GM18526 (cell line): ENCODE results near the gene BNIP2.

Experiments
- POLR2A ChIP-seq: IDR thresholded peaks from 3 replicates; pipeline ENCODE4 v1.6.1; 2011; ENCODE audit not compliant: insufficient read length; ENCODE audit errors: extremely low read depth

BNIP2 gene

DNA sequence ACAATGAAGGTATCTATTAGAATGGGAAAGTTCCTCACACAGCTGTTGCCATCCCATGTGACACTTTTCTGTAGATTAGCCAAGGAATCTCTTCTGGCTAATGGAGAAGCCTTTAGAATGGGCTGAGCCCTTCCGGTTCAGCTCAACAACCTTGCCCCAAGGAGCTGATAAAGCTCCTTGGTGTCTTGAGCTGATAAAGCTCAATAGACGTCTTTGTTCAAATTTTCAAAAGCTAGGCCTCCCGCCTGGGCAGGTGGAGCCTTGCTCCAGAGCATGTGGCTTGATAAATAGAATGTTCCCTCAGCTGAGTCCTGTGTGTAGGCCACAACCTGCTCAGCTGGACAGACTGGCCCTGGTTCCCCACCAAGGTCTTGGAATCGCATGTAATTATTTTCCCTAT, 7.2 kb upstream of the BNIP2 start:
- TF ChIP-seq POLR2A: no peak

DNA sequence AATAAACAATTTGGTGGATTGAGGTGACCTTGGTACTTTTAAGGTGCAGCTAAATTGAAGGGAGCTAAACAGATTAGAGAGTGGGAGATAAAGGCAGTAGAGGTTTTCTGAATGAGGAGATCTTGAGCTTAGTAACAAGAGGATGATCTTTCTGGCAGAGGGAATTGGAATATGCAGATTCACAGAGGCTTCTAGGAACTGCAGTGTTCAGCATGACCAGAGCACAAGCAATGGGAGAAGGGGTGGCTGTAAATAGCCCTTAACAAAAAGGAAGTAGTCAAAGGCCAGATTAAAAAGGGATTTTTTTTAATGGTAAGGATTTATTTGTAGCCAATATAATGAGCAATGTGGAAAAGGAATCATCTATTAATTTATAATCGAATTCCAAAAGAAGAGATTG, 5.7 kb upstream of the BNIP2 start:
- no peak for TF ChIP-seq POLR2A

DNA sequence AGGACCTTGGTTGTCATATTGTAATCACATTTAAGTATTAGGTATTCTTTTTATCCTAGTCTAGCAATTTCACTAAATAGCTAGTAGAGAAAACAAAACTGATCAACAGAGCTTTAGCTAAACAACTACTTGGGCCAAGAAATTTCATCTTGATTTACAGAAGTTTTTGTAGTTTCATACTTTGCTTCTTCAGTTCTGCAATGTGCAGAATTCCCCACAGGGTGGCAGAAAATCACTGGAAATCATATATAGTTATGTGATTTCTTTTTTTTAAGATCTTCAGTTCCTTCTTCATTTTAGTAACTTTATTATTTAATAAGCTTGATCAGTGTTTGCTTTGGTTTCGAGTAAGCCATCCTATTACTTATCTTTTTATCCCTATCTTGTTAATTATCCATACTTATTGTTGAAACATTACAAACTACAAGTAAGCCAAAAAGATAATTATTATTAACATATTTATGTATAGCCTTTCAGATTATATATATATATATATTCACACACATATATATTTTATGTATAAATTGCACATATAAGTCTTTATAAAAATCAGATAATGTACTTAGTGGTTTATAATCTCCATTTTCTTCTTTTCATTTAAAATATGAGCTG, 2.2 kb upstream of the BNIP2 start:
- no peak for TF ChIP-seq POLR2A

DNA sequence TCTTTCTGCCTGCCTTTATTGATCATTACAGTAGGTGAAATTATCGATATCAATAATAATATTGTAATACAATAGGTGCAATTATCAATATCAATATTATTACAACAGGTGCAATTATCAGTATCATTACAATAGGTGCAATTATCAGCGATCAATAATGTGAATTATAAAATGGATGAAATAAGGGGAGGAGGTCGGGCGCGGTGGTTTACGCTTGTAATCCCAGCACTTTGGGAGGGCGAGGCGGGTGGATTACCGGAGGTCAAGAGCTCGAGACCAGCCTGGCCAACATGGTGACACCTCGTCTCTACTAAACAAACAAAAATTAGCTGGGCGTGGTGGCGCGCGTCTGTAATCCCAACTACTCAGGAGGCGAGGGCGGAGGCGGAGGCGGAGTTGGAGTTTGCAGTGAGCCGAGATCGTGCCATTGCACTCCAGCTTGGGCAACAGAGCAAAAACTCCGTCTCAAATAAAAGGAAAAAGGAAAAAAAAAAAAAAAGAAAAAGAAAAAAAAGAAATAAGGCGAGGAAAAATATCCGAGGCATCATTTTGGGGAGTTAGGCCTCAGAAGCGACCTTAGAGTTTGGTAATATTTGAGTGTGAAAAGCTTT, 611 bp upstream of the BNIP2 start:
- TF ChIP-seq POLR2A: no peak

DNA sequence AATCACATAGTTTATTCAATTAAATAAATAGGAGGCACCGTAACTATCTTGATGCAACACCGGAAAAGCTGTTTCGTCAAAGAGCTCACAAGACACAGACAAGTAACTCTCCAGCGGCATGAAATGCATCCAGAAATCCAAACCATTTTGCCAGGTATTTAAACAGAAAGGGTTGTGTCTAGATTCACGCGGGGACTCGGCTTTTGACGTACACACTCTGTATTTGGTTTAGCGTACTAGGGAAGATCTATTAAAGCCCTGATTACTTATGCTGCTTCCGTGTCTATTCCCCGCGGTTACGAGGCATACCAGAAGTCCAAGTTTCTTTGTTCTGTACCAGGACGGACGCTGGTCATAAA, 718 bp downstream of the BNIP2 start:
- TF ChIP-seq POLR2A: no peak

DNA sequence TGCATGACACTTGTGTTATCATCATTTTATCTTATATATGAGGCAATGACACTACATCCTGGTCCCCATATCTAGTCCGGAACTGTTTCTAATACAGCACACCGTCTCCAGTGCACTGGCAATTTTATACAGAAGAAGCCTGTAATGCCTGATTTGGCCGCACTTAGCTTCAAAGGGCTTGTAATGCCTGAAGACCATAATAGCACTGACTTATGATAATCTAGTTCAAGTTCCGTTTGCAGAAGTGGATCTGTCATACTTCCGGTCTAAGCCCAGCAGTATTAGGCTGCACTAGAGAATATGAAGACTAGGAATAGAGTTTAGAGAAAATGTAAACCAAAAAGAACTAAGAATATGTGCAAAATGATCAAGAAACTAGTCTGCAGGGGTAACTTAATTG, 1.3 kb downstream of the BNIP2 start:
- TF ChIP-seq POLR2A: no peak

DNA sequence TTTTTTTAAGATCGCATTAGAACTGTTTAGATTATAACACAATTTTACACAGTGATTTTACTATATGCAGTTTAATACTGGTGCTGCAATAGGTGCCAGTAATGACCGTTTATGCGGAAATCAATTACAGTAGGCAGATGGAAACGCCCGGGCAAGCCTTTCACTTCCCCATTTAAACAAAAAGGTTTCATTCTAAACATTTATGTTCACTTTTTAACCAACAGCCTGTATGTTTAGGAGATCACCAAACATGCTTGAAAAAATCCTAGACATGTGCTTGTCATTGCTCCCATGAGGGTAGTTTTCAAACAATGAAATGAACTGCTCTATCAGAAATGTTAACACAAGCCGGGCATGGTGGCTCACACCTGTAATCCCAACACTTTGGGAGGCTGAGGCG, 2.7 kb downstream of the BNIP2 start:
- no peak for TF ChIP-seq POLR2A

DNA sequence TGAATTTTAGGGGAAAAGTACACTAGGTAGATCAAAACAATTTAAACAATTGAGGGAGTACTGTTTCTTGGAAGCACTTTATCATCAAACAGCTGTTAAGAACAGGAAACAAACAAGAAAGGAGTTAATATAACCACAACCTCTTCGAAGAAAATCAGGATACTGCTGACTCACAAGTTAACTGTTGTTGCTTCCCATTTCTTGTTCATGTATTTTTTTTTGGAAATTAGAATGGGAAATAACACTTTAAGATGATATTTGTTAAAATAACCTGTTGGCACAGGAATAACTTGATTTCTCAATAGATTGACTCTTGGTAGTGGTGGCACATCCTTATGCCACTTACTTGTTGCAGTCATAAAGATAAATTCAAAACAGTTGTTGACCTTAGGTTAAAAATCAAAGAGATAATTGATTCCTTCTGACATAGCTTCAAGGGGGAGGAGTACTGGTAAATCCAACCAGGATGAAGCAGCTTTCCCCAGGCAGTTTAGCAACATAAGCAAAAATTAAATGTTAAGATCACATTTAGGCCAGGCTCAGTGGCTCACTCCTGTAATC, 3.3 kb downstream of the BNIP2 start:
- no peak for TF ChIP-seq POLR2A

DNA sequence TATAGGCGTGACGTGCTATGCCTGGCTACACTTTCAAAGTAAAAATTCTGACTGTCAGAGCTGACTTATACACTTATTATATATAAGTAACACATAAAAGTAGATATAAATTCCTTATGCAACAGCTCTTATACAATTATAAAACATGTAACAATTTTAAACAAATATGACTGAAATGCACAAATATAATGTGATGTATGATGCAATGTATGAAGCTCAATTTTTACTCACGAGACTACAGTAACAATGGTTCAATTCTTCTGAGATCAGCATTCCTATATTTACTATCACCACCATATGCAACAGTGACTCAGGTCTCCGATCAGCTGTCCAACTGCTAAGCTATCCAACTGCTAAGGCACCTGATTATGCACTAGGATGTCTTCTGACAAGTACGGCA, 8.2 kb downstream of the BNIP2 start:
- TF ChIP-seq POLR2A: no peak

DNA sequence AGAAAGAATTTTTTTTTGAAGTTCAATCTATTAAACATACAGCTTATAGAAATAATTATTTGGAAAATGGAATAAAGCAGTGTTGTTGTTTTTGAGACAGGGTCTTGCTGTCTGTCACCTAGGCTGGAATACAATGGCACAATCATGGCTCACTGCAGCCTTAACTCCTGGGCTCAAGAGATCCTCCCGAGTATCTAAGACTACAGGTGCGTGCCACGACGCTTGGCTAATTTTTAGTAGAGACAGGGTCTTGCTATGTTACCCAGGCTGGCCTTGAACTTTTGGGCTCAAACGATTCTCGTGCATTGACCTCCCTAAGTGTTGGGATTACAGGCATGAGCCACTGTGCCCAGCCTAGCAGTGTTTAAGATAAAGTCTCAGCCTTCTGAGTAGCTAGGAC, 8.8 kb downstream of the BNIP2 start:
- no peak for TF ChIP-seq POLR2A

DNA sequence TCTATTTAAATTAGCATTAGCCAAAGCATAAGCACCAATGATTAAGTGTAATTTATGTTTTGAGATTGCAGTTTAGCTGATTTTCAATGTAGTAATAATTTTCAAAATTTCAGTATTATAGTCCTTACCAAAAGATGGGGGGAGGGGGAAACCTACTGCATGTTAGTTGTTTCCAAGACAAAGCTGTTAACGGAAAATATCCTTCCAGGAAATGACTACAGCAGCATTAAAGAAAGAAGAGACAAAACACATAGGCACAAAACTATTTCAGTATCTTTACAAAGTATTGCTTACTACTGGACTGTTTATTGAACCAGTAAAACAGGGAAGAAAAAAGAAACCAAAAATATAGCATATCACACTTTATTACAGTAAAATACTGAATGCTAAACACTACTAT, 10.5 kb downstream of the BNIP2 start:
- TF ChIP-seq POLR2A: no peak

DNA sequence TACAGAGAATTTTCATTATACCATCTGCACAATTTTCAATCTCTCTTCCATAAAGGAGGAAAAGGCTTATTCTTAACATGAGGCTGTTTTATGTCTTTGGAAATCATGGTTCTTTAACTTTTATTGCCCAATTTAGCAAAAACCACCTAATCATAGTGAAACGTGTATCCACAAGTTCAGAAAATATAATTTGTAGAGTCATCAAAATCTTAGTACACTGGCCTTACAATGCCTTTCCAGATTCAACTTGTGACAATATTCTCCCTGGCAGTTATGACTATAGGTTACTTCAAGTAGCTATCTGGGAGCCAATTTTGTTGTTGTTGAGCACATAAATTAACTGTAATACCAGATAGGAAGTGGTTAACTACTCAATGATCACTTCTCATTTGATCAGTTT, 10.9 kb downstream of the BNIP2 start:
- TF ChIP-seq POLR2A: no peak

DNA sequence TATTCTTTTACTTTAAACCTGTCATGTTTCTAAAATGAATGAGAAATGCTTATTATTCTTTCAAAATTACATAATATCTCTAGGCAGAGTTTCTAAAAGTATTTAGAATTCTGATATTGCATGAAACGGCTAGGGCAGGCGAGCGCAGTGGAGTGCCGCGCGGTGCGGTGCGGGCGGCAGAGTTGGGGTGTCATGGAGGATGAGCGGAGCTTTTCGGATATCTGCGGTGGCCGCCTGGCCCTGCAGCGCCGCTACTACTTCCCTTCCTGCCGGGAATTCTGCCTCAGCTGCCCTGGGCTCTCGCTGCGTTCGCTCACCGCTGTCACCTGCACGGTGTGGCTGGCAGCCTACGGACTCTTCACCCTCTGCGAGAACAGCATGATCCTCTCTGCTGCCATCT, 12.6 kb downstream of the BNIP2 start:
- TF ChIP-seq POLR2A: no peak

DNA sequence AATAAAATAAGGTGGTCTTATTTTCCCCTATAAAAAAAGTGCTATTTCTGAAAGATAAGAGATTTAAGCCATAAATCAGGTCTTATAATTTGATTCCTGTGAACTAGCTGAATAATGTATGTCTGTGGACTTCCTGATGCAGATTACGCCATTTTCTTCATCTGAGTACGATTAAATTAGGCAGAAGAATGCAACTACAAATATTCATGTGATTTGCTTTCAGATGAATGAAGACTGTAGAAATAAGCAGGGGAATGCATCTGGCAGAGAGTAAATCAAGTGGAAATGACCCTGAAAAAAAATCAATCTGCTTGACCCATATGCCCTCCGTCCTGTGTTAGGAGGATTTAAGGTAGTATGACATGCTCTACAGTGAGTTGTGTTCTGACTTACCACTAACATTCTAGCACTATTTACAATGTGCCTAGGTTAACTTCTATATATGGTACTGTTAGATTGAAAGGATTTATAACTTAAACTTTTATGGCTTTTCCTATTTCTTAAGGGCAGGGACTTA, 14.7 kb downstream of the BNIP2 start:
- TF ChIP-seq POLR2A: no peak

DNA sequence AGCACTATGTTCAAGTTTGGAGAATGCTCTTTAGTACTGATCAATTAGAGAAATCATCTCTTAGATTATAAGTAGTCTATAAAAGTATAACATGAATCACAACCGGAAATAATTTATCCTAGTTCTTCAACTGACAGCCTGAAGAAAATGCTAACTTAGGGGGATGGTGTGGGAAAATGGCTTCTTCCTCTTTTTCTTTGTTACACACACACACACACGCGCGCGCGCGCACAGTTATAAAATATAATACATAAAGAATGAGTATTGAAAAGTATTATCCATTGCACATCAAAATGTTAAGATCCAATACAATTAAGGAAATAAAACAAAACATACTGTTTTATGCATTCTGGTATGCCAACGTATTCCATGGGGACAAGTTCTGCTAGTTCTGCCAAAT, 20.6 kb downstream of the BNIP2 start:
- TF ChIP-seq POLR2A: no peak

DNA sequence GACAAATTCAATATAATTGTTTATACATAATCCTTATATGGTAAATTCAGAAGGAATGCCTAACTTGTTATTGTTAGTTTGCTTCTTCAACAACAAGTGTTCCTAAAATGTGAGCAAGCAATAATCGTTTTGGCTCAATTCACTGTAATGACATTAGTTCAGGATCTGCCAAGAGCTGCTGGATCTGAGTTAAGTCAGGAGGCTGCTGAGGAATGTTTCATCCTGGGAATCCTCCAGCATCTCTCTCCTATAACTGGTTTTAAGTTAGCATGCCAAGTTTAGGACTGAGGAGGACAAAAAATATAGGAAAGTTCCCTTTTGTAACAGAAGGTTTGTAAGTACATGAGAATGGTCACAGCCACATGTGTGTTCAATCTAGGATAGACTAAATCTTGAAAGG, 26.9 kb downstream of the BNIP2 start:
- no peak for TF ChIP-seq POLR2A

DNA sequence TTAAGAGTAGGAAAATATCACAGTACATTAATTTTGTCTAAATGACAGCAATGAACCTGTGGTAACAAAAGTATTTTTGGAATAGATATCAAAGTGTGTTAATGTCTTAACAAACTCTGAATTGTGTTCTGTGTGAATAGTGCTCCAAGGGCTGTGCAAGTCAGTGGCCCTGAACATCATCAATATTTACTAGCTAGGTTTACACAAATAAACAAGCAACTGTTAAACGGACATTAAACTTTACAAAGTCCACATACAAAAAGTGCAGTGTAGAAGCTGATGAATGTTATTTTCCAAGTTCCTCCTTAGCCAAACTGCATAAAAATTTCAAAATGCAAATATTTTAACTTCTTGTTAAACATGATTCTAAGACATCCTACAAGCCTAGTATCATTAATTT, 29.8 kb downstream of the BNIP2 start:
- TF ChIP-seq POLR2A: no peak

DNA sequence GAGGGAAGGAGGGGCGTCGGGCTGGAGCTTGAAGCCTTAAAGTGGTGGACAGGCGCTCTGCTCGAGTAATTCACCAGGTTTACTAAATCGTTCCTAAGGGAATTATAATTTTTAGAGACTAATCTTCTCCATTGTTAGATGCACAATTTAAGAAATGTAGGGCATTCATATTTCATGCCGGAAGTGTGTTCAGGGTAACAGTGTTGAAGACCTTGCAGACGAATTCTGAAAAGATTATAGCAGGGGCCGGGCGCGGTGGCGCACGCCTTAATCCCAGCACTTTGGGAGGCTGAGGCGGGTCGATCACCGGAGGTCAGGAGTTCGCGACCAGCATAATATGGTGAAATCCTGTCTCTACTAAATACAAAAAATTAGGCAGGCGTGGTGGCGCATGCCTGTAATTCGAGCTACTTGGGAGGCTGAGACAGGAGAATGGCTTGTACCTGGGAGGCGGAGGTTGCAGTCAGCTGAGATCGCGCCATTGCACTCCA, 31.4 kb downstream of the BNIP2 start:
- no peak for TF ChIP-seq POLR2A
